HepG2 (cell line): ENCODE results near the gene FAM120C. TPM values are rescaled to one million over a fixed set of nuclear protein-coding genes. Genes with fewer than 3 reads are reported as not detected.

ENCODE experiments used
- NR2F2 ChIP-seq: IDR thresholded peaks from 2 replicates; pipeline ENCODE4 v1.6.1; 2012; ENCODE audit warnings: low read depth, inconsistent platforms, borderline replicate concordance
- SAP130 ChIP-seq: IDR thresholded peaks from 2 replicates; pipeline ENCODE4 v1.6.1; 2016; ENCODE audit warnings: low read depth
- polyA plus RNA-seq, 8 experiments: library from polyadenylated mRNA; depleted of rRNA in 3 of 8; stranded (reverse) in 7 of 8; unstranded in 1 of 8; fragments of >200 nt; fragmentation: Illumina TruSeq in 4 of 8; extraction: Trizol in 4 of 8; gene quantifications; 2 replicates each; pipeline versions ENCODE4 v1.2.1 to v1.2.3, GENCODE V29; 2011 to 2016; ENCODE audit warnings: low read depth in 4 of 8, missing spikeins in 1 of 8, mixed read lengths in 1 of 8; ENCODE audit not compliant: insufficient read depth in 1 of 8
- total RNA-seq, 5 experiments: library from RNA; depleted of rRNA; stranded (reverse); fragments of >200 nt; fragmentation: Illumina TruSeq; extraction: Trizol; gene quantifications; 2 replicates each; pipeline ENCODE4 v1.2.3, GENCODE V29; 2016; ENCODE audit warnings: low read depth in 1 of 5
- TF ChIP-seq, protein P1 (sequence below): sonication (generic); formaldehyde crosslinking; IDR thresholded peaks from 2 replicates; pipeline ENCODE4 v1.8.1; 2022; ENCODE audit warnings: low read depth, mild to moderate bottlenecking, missing genetic modification reagents
- TF ChIP-seq, protein P2 (sequence below): sonication (generic); formaldehyde crosslinking; IDR thresholded peaks from 2 replicates; pipeline ENCODE4 v1.4.0; 2020; ENCODE audit warnings: missing genetic modification reagents, borderline replicate concordance

The FAM120C gene
- total and polyA plus RNA-seq, 2 of the 13 experiments (the other 11 are each of a cell fraction or from before 2014, with no cell fraction given) = 4.6 to 7.4 TPM

DNA sequence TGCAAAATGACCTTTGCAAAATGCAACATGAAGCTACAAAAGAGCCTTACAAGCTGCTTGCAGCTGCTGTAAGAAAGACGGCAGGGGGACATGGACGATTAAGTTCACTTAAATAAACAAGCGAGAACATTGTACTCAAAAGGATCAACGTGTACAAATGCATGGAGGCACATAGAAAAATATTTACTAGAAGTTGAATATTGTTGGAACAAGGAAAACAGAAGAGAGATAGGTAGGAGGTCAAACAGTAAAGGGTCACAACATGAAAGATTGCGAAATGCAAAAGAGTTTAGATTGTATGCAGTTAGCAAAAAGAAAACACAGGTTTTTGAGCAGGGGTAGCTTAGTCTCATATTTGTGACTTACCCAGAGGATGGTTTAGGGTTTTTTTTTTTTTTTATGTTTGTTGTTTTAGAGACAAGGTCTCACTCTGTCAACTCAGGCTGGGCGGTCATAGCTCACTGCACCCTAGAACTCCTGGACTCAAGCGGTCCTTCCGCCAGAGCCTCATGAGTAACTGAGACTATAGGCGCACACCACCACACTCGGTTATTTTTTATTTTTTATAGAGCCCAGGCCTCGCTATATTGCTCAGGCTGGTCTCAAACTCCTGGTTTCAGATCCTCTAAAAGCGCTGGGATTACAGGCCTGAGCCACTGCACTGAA, 137.4 kb downstream of the FAM120C start (continued):
- TF ChIP-seq SAP130 (CRISPR knock-in tag) (peak; percentile 45), NR2F2 (peak; percentile 83)
- TF ChIP-seq, protein P1, sequence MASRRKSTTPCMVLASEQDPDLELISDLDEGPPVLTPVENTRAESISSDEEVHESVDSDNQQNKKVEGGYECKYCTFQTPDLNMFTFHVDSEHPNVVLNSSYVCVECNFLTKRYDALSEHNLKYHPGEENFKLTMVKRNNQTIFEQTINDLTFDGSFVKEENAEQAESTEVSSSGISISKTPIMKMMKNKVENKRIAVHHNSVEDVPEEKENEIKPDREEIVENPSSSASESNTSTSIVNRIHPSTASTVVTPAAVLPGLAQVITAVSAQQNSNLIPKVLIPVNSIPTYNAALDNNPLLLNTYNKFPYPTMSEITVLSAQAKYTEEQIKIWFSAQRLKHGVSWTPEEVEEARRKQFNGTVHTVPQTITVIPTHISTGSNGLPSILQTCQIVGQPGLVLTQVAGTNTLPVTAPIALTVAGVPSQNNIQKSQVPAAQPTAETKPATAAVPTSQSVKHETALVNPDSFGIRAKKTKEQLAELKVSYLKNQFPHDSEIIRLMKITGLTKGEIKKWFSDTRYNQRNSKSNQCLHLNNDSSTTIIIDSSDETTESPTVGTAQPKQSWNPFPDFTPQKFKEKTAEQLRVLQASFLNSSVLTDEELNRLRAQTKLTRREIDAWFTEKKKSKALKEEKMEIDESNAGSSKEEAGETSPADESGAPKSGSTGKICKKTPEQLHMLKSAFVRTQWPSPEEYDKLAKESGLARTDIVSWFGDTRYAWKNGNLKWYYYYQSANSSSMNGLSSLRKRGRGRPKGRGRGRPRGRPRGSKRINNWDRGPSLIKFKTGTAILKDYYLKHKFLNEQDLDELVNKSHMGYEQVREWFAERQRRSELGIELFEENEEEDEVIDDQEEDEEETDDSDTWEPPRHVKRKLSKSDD (CRISPR knock-in tag) = no peak
- TF ChIP-seq, protein P2, sequence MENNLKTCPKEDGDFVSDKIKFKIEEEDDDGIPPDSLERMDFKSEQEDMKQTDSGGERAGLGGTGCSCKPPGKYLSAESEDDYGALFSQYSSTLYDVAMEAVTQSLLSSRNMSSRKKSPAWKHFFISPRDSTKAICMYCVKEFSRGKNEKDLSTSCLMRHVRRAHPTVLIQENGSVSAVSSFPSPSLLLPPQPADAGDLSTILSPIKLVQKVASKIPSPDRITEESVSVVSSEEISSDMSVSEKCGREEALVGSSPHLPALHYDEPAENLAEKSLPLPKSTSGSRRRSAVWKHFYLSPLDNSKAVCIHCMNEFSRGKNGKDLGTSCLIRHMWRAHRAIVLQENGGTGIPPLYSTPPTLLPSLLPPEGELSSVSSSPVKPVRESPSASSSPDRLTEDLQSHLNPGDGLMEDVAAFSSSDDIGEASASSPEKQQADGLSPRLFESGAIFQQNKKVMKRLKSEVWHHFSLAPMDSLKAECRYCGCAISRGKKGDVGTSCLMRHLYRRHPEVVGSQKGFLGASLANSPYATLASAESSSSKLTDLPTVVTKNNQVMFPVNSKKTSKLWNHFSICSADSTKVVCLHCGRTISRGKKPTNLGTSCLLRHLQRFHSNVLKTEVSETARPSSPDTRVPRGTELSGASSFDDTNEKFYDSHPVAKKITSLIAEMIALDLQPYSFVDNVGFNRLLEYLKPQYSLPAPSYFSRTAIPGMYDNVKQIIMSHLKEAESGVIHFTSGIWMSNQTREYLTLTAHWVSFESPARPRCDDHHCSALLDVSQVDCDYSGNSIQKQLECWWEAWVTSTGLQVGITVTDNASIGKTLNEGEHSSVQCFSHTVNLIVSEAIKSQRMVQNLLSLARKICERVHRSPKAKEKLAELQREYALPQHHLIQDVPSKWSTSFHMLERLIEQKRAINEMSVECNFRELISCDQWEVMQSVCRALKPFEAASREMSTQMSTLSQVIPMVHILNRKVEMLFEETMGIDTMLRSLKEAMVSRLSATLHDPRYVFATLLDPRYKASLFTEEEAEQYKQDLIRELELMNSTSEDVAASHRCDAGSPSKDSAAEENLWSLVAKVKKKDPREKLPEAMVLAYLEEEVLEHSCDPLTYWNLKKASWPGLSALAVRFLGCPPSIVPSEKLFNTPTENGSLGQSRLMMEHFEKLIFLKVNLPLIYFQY (CRISPR knock-in tag) = no peak
- TF ChIP-seq, all 625 proteins: peak for 65
